Jurkat, Clone E6-1 (cell line): ENCODE measurements around the gene ANKRD52.
"Not testable (repeated sequence)": the region's sequence is repeated elsewhere in the genome, so short reads cannot be mapped to it uniquely, and the experiment has no call there.

Experiments used
- DNase-seq: peaks from one replicate; pipeline ENCODE4 v3.0.0-alpha.2; 2011; ENCODE audit warnings: low read depth, low spot score
- H3K4me3 ChIP-seq: 2 replicates; pipeline ENCODE4 v1.5.1; 2011; ENCODE audit warnings: mild to moderate bottlenecking, low read length, control low read depth, moderate library complexity

The ANKRD52 gene

GRCh38 chr12:56221757-56222530 lies 36.2 kb downstream of the ANKRD52 start, which contains the start of gene RNF41:
Gene RNF41, minus strand, starts transcription at chr12:56221922. Its CDS starts 7,875 bp downstream, at chr12:56214047.
- DNase-seq, result peak; percentile 88
- peak within 1 kb of the TSS; percentile 95 for H3K4me3 ChIP-seq

DNA sequence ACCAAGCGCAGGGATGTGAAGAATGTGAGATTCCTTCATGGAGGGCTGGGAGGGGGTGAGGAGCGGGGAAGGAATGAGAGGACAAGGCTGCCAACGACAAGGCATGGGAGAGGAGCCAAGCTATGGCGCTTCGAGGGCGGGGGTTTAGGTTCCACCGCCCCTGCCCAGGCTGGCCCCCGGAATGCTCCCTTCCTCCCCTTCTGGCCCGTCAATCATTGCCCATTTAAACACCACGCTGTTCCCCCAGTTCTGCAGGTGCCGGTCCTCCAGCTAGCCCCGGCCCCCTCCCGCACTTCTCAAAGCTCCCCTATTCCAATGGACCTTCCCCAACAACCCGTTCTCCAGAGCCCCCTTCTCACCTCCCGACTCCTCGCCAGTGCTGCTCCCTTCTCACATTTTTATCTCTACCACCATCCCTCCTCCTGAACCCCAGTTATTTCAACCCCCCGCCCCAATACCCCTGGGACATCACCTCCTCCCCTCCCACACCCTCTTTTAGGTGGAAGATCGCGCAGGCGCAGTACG lies 36.9 kb downstream of the ANKRD52 start:
- H3K4me3 ChIP-seq, result peak overlapping the region; percentile 95
- no peak for DNase-seq

DNA sequence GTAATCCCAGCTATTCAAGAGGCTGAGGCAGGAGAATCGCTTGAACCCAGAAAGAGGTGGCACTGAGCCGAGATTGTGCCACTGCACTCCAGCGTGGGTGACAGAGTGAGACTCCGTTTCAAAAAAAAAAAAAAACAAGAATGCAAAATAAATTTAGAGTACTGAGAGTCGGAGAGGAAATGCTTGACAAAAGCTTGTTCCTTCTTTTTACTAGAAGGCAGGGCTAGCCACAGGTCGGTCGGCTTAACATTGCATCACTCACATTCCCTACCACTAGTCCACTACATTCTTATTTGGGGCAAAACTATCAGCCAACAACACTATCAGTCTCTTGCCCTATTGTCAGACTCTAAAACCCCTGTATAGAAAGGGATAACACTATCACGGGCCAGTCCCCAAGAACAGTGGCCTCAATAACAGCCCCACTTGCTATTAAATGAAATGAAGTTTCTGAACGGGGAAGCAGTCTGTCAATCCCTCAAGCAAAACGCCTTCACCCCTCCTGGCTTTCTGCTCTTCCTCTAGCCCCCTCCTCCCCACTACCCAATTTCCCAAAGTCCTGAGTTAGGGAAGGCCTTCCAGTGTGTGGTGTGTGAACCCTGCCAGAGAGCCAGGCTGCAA lies 37.5 kb downstream of the ANKRD52 start:
- DNase-seq, result no peak
- peak overlapping the region; percentile 95 for H3K4me3 ChIP-seq

GRCh38 chr12:56219840-56220239 lies 38.3 kb downstream of the ANKRD52 start:
- H3K4me3 ChIP-seq, result no peak overlapping the region
- no peak for DNase-seq

GRCh38 chr12:56216461-56216860 lies 41.7 kb downstream of the ANKRD52 start:
- DNase-seq, result no peak
- H3K4me3 ChIP-seq, result no peak overlapping the region

DNA sequence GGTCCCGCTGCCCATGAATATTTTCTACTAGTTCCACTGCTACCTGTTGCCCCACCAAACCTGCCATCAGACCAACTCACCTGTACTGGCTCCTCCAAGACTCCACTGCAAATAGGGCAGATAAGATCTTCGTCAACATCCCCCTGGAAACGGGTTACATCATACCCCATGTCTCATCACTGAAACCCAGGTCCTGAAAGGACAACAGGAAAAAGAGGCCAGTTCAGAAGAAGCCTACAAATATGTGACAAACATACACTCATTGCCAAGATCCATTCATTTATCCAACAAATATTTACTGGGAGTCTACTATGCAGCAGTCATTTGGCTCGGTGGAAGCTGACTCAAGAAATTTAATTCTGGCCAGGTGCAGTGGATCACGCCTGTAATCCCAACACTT lies 44.3 kb downstream of the ANKRD52 start:
- no peak for DNase-seq

GRCh38 chr12:56212361-56212760 lies 45.8 kb downstream of the ANKRD52 start:
- DNase-seq, result no peak
- H3K4me3 ChIP-seq, result no peak overlapping the region

More for the DNA sequence above, 44.3 kb downstream of the ANKRD52 start:
- H3K4me3 ChIP-seq, result no peak overlapping the region

- DNase-seq, result no peak
- no peak overlapping the region for H3K4me3 ChIP-seq
Observed at GRCh38 chr12:56208006-56208405, 50.2 kb downstream of the ANKRD52 start.

GRCh38 chr12:56206452-56207166 lies 51.6 kb downstream of the ANKRD52 start:
- H3K4me3 ChIP-seq, result no peak overlapping the region
- DNase-seq, result no peak

GRCh38 chr12:56205445-56205844 lies 52.7 kb downstream of the ANKRD52 start:
- no peak overlapping the region for H3K4me3 ChIP-seq
- DNase-seq, result no peak

- H3K4me3 ChIP-seq, result no peak overlapping the region
- no peak for DNase-seq
Observed at GRCh38 chr12:56204275-56204674, 53.9 kb downstream of the ANKRD52 start.

DNA sequence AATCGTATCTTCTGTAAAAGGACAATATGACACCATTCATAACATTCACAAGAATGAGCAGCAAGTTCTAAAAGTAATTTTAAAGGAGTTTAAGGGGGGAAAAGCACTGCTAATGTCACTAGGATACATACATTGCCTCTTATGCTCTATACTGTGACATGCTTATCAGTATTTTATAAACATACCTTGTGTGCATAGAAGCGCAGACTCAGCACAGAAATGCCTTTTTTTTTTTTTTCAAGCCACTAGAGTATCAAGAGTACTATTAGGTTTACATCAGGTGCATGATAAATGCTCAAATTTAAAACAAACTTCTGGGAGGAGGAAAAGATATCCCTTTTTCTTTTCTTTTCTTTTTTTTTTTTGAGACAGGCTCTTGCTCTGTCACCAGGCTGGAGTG lies 55.3 kb downstream of the ANKRD52 start:
- no peak for DNase-seq
- no peak overlapping the region for H3K4me3 ChIP-seq

- DNase-seq, result no peak
- no peak overlapping the region for H3K4me3 ChIP-seq
Observed at GRCh38 chr12:56202366-56202765, 55.8 kb downstream of the ANKRD52 start.

DNA sequence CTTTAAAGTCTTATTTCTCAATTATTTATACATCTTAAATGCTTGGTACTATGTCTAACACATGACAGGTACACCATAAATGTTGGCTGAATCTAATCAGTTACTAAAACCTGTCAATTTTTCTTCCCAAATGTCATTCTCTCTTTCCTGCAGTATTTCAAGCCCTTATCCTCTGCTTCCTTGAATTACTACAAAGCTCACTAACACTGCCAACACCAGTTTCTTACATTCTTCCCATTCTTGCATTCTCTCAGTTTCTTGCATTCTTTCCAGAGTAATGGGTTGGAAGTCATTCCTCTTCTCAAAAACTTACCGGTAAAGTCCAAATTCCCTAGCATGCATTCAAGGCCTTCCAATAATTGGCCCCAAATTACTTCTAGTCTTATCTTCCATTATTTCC lies 59.3 kb downstream of the ANKRD52 start:
- DNase-seq, result no peak
- H3K4me3 ChIP-seq, result no peak overlapping the region

- no peak overlapping the region for H3K4me3 ChIP-seq
- DNase-seq, result no peak
Observed at GRCh38 chr12:56197921-56198635, 60.1 kb downstream of the ANKRD52 start.

GRCh38 chr12:56196818-56197550 lies 61.2 kb downstream of the ANKRD52 start:
- H3K4me3 ChIP-seq, DNase-seq: not testable (repeated sequence)

DNA sequence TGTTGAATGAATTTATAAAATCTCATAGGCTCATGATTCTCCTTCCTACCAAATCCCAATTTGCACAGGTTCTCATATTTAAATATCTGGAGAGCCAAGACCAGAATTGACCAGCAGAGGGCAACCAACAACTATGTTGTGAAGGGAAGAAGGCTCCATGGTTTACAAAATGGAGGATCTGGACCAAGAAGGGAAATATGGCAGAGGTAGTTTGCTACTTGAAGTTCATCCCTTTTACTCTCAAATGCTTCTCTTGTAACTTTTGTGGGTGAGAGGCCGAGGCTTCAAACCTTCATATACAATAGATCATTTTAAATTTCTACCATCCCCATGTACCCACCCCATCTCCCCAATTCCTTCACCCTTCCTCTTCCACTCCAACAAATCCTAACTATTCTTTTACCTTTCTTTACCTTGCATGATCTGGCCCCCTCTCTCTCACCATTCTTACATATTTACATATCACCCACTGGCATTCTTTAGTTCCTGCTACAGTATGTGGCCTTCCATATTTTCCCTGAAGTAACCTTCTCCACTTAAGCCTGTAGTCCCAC lies 65.1 kb downstream of the ANKRD52 start:
- no peak overlapping the region for H3K4me3 ChIP-seq
- peak; percentile 88 for DNase-seq

DNA sequence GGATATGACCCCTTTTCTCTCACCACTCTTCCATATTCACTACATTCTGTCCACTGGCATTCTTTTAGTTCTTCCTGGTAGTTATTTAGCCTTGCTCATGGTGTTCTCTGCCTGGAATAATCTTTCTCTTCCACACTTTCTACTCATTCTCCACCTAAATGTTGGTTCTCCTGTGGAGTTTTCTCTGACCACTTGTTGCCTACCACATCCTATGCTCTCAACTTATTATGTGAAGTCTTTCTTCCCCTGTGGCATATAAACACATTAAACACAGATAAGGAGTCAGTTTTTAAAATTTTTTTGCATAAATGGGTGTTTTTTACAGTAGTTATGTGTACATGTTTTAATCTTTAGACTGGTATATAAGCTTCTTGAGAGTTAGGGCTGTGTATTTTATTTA lies 65.6 kb downstream of the ANKRD52 start:
- no peak overlapping the region for H3K4me3 ChIP-seq
- no peak for DNase-seq
